HG03354 (cell line): Measurements from ENCODE around the gene SYNE1.
"Not testable (repeated sequence)": the region's sequence is repeated elsewhere in the genome, so short reads cannot be mapped to it uniquely, and the experiment has no call there.

ENCODE experiments used
- ATAC-seq: cut with Tn5 transposase; IDR thresholded peaks from one replicate; pipeline ENCODE4 v1.9.1; 2021; ENCODE audit warnings: mild to moderate bottlenecking; ENCODE audit not compliant: unreplicated experiment, poor library complexity, severe bottlenecking

The SYNE1 gene

DNA sequence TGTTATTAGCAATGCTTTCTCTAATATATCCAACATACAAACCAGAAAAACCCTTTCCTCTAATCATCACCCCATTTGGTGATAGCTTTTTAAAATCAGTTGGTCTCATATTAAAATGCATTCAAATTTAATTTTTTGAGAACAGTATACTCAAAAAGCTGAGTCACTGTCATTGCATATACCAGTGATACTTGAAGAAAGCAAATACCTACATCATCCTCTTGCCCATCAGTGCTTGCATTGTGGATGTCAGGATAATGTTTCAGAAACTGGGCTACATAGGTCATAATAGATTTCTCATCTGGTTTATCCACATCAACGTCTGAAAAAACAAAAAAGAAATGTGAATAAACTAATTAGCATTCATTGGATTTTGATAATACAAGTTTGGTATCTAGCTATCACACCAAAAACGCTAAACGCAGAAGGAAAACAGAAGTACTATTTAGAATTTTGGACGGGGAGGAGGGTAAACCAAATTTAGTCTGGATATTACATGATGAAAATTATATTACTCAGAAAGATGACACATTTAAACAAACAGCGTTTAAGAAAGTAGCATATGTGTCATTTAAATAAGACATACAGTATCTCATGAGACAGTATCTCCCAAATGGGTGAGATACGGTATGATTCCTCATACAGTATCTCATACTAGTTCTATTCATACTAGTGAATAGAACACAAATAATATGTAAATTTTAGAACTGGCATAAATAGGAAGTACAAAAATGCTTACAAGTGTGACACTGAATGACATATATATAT lies 134.6 kb downstream of the SYNE1 start:
- ATAC-seq, result no peak

DNA sequence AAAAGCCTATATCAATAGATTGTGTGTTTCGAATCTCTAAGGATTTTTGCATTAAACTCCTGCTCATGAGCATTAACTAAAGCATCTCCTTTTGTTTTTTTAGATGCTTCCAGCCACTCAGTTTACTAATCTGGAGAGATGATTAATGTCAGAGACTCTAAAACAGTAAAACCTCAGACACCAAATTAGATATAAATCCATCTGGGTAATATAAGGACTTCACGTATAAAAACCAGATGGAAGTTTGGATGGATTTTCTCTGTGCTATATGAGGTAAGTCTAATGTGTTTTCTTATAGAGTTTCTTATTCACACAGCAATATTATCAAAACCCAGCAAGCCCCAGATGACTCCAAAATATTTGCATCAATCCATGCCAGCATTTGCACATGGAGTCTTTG lies 137.2 kb downstream of the SYNE1 start:
- ATAC-seq, result no peak

DNA sequence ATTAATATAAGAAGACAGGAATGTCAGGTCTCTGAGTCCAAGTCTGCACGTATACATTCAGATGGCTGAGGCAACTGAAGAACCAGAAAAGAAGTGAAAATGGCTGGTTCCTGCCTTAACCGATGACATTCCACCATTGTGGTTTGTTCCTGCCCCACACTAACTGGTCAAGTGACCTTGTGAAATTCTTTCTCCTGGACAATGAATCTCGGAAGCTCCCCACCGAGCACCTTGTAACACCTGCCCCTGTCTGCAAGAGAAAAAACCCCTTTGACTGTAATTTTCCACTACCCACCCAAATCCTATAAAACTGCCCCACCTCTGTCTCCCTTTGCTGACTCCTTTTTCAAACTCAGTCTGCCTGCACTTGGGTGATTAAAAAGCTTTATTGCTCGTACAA lies 140.4 kb downstream of the SYNE1 start:
- ATAC-seq, result no peak

DNA sequence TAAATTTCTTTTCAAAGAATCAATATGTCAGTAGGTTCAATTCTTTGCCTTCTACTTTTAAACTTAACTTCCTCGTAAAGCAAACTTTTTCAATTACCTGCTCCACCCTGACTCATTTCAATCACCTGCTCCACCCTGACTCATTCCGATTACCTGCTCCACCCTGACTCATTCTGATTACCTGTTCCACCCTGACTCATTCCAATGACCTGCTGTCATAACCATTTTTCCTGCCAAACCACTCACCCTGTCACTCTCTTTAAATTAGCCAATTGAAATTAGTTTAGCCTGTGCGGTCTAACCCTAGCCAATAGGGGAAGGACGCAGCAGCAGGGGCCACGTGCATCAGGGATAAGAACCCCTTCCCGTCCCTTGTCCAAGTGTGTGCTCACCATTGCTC lies 141.7 kb downstream of the SYNE1 start:
- ATAC-seq, result not testable (repeated sequence)

DNA sequence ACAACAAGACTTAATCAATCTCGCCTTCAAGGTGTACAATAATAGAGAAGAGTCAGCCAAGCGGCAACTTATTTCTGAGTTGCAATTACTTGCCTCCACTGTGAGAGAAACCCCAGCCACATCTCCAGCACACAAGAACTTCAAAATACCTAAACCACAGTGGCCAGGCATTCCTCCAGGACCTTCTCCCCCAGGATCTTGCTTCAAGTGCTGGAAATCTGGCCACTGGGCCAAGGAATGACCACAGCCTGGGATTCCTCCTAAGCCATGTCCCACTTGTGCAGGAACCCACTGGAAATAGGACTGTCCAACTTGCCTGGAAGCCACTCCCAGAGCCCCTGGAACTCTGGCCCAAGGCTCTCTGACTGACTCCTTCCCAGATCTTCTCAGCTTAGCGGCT lies 144.9 kb downstream of the SYNE1 start:
- not testable (repeated sequence) for ATAC-seq

DNA sequence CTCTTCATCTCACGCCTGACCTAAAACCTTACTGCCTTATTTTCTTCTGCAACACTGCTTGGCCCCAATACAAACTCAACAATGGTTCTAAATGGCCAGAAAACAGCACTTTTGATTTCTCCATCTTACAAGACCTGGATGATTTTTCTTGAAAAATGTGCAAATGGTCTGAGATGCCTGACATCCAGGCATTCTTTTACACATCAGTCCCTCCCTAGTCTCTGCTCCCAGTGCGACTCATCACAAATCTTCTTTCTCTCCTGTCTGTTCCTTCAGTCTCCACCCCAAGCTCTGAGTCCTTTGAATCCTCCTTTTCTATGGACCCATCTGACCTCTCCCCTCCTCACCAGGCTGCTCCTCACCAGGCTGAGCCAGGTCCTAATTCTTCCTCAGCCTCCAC lies 145.7 kb downstream of the SYNE1 start:
- ATAC-seq, result not testable (repeated sequence)

DNA sequence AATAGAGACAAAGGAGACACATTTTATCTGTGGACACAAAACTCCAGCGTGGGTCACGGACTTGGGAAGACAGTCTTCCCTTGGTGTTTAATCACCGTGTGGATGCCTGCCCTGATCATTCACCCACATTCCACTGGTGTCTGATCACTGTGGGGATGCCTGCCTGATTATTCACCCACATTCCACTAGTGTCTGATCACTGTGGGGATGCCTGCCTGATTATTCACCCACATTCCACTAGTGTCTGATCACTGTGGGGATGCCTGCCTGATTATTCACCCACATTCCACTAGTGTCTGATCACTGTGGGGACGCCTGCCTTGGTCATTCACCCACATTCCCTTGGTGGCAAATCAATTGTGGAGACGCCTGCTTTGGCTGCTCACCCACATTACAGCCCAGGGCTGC lies 146.2 kb downstream of the SYNE1 start:
- not testable (repeated sequence) for ATAC-seq

DNA sequence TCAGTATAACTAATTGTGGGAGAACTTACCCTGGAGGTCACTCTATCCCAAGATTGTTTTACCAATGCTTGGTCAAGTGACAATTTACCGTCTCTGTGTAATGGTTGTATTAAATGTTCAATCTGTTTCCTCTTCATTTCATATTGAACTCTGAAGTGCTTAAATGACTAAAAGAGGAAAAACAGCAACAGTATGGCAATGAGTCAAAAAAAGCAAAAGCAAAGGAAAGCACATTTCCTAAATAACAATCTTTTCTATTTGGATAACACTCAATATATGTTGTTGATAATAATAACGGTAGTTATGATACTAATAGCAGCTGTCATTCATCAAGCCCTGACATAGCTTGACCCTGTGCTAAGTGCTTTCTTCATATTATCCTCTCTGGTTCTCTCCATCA lies 152.4 kb downstream of the SYNE1 start:
- ATAC-seq, result no peak

DNA sequence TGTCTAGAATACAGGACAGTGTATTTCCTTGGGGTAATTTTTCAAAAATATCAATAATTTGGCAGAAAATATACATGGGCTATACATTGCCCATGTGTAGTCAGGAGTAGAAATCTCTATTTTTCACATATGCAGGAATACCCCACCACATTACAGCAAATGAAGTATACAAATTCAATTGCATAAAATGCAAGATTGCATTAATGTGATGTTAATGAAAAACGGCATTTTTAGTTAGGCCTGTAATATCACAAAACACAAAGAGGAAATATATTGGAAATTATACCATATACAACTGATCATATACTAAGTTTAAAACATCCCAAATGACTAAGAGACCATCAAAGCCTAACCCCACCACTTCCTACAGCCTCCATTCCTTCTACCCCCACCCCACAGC lies 154.9 kb downstream of the SYNE1 start:
- no peak for ATAC-seq

DNA sequence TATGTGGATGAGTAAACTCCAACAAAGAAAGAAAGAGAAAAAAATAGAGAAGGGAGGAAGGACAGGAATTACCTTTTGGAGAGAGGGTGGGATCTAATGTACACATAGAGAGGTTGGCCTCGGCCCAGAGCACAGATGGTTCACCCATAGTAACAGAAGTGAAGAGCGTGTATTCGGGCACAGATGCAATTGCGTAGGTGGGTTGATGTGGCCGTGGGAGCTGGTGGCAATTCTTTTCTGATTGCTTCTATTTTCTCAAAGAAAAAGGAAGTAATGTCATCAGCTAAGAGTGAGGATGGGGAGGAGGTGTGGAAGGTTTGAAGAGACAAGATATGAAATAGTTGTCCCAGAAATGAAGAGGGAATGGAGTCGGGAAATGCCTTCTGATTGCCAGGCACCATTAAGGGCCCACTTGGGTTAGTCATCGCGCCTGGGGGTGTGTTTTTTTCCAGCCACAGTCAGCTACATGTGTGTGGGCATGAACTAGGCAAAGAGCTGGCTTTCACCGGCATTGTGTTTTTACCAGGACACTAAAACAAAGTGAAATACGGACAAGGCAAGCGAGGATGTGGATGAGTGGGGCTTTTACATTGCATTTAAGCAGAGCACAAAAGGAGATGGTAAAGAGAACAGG lies 158.7 kb downstream of the SYNE1 start:
- ATAC-seq, result no peak

DNA sequence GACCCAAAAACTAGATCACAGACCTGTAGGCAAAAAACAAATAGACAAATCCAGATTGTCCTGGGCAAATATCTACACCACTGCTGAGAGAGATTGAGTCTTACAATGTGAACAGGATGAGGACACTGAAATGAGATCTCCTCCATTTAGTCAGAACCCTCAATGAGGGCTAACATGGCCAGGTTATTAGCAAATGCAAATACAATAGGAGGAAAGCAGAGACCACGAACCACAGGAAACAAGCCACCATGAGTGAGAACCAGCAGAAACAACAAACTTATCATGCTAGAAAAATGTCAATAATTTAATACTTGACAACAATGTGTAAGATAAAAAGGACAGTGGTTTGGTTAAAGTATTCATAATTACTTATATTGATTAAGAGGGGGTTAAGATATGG lies 162.8 kb downstream of the SYNE1 start:
- no peak for ATAC-seq

DNA sequence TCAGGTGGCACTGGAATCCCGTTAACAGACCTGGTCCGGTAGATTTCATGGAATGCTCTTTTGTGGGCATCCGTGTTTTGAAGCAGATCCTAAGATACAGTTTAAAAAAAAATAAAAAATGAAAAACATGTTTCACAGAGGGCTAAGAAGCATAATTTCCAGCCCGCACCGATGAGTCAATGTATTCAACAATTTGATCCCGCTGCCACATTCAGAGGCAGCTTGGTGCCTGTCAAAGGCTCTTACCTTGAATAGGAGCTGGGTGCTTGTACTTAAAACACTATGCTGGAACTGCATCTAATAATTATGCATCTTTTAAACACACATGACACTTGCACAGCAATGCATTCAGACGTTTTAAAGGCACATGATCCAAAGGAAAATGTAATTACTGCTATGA lies 164.8 kb downstream of the SYNE1 start:
- ATAC-seq, result no peak

DNA sequence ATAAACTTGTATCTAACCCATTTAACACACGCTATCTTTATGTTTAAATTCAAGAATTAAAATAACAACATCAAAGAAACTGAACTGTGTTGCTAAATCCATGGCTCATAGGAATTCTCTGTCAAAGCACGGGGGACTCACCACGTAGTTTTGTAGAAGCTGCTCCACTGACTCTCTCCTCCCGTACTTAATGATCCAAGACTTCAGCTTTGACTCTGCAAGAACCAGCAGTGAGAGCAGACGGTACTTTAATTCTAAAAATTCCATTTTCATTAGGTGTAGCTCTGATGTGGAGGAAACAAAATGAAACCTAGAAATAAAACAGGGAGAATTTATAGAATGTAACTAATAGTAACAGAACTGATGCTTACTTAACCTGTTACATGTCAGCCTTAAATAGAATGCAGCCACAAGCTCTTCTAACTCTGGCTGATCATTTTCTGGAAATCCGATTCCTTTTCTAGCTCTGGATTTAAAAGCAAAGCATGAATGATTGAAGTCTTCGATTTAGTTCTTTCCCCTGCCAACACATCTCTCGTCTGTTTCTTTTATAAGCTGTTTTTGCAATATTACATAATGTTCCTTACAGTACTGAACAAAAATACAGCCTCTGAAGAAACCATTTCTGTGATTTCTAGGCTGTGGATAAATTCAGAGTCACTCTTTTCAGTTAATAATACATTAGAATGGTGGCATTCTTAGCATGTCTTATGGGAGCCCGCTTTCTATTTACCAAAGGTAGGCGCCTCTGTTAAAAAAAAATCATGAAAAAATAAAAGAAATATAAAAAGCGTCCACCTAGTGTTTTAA lies 165.5 kb downstream of the SYNE1 start:
- ATAC-seq, result no peak

DNA sequence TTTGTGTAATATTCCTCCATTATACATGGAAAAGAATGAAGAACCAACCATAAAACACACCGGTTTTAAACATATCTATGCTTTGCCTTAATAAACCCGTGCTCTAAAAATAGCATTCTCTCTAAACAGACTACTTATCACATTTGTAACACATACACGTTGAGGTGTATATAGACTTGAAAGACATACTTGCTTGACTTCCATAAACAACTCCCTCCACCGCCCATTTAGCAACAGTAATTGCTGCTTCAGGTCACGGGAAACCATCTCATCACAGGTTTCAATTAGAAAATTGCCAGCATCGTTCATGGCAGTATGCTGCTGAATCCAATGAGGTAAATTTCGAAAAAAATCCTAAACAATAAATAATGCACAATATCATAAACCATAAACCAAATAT lies 174.0 kb downstream of the SYNE1 start:
- no peak for ATAC-seq

DNA sequence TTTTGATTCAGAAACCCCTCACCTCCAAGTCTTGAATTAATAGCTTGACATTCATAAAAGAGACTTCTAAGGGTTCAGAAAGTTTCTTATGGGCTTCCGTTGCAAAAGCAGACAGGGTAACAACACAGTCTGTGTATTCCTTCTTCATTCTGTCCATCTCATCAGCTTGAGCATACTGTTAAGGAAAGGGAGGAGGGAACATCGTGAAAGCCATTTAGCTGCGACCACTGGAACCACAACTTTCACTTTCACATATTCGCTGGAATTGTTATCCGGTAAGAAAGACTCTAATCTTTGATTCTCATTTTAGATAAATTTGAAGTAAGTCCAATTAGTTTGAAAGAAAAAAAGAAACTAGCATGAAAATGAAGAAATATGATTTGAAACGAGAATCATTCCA lies 174.4 kb downstream of the SYNE1 start:
- ATAC-seq, result no peak

DNA sequence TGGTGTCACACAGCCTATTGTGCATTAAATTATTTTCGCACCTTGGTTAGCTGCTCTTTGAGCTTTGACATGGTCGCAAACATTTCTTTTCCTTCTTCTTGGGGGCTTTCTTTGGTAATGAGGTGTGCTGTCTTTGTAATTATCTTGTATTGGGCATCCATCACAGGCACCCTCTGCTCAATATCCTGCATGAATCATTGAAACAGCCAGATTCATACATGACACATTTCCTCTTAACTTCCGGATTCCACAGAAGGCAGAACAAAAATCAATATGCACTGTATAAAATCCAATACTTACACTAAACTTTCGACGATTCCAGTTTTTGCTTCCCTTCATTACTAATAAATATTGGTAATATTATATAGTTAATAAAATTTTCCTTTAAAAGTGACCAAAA lies 175.6 kb downstream of the SYNE1 start:
- no peak for ATAC-seq

DNA sequence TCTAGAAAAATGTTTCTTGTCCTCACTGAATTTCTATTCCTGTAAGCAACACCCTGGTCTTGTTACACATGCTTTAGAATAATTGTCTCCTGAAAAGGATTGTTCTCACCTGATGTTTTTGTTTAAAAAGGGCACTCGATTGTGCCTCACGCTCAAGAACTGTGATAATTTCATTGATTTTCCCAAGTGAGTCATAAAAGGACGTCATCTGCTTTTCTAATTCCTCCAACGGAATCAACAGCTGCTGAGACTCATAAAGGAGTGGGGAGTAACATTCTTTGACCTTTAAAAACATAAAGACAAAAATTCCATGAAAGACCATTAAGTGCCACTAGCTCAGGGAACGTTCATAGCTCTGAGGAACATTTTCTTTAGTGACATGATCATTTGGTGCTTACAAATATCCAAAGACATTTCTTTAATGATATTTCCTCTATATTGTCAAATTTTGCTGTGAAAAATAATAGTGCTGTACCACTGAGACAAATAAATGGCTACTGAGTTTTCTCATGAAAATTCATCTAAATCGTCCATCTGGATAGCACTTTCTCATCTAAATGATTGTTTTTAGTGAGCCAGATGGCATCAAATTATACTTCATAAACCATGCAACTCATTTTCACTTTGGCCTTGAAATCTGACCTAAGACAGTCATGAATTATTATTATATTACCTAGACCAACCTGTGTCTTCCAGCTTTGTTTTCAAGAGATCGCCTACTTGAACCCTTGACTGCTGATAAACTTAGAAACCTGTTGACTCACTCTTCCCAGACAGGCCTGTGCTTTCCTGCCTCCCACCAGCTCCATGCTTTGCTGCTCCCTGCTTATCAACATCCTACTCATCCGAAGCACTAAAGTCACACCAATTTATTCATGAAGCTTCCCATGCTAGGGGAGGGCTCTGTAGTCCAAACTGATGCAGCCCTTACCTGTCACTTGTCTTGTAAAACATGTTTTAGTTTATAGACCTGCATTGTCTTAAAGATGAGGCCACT lies 178.2 kb downstream of the SYNE1 start:
- ATAC-seq, result no peak

DNA sequence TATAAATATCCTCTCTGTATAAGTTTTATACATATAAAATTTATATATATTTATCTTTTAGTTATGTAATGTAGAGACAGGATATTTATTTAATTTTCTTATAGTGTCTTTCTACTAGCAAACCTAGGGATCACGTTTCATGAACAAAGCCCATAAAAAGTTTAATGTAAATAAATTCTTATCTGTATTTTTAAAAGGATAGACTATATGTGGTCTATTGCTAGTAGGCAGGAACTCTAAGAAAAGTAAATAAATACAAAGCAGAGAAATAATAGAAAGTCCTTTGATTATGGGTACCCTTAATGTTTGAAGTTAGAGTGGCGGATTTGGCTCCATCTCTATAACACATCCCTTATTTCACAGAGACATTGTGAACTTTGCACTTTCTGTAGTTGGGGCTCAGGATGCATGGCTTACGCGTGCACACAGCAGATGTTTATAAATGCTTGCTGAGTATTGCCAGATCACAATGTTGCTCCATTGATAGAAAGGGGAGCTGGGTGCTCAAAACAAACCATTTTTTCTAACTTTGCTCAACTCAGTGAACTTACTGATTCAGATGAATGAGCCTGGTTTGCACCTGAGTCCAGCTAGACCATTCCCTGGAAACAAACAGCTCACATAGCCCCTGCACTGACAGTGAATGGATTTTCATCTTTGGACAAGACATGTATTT lies 179.1 kb downstream of the SYNE1 start:
- ATAC-seq, result no peak

DNA sequence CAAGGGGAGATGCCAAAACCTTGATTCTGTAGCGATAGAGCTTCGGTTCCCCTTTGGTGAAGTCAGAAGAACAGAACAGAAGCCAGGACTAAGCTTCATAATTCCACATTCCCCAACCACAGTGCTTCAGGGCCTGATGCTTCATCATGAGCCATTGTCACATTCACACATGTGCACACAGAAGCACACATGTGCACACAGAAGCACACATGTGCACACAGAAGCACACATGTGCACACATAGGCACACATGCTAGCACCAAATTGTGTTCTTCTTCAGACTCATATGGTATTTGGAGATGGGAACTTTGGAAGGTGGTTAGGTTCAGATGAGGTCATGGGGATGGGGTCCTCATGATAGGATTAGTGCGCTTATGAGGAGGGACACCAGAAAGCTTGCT lies 183.2 kb downstream of the SYNE1 start:
- no peak for ATAC-seq
